HAP-1 (cell line): ENCODE data around the gene CACNB1.

ENCODE experiments used
- DNase-seq, 2 experiments: peaks; one replicate each; pipeline ENCODE4 v3.0.0-alpha.2; 2016 to 2020; ENCODE audit warnings: low spot score in 2 of 2
- H3K27me3 ChIP-seq: fragments of 250-450 bp; sonication (Bioruptor Pico); 2 replicates; pipeline ENCODE4 v1.5.1; 2020; ENCODE audit warnings: low read depth, mild to moderate bottlenecking, moderate library complexity
- H3K36me3 ChIP-seq: fragments of 250-450 bp; sonication (Bioruptor Pico); replicated peaks from 2 replicates; pipeline ENCODE4 v1.5.1; 2020; ENCODE audit warnings: mild to moderate bottlenecking
- H3K4me1 ChIP-seq: fragments of 250-450 bp; sonication (Bioruptor Pico); 2 replicates; pipeline ENCODE4 v1.5.1; 2020; ENCODE audit warnings: mild to moderate bottlenecking
- H3K4me3 ChIP-seq: fragments of 250-450 bp; sonication (Bioruptor Pico); 2 replicates; pipeline ENCODE4 v1.5.1; 2020; ENCODE audit warnings: mild to moderate bottlenecking, moderate library complexity
- H3K9me3 ChIP-seq: fragments of 250-450 bp; sonication (Bioruptor Pico); 2 replicates; pipeline ENCODE4 v1.5.1; 2020; ENCODE audit warnings: mild to moderate bottlenecking, moderate library complexity
- in situ Hi-C: fragments of 300-500 bp; cut with MboI; formaldehyde crosslinking; loops from 3 replicates; pipeline ENCODE4 v1.14.3; 2020; ENCODE audit warnings: low sequenced_read_pairs, inconsistent platforms, mixed read lengths

CACNB1 gene

GRCh38 chr17:39205112-39205526 lies 7.7 kb upstream of the CACNB1 start:
- in situ Hi-C loops, result no loop called here
- Histone ChIP-seq H3K27me3 (peaks cover 8% of the 10 kb centered on the region), H3K4me1 (peaks cover 7% of the 10 kb centered on the region; the same call in 1 of the 2 replicates), H3K9me3 (no peaks in the 10 kb centered on the region), H3K4me3 (no peak overlapping the region), H3K36me3 (peaks cover 50% of the 10 kb centered on the region)
- no peak for DNase-seq

GRCh38 chr17:39204245-39204644 lies 6.8 kb upstream of the CACNB1 start:
- no peak overlapping the region for H3K4me3 ChIP-seq
- in situ Hi-C loops, result loop anchor here (5.0 kb wide), 1 partner anchor 43 kb away; no protein-coding TSS in a partner anchor

GRCh38 chr17:39200957-39201510 lies 3.6 kb upstream of the CACNB1 start:
- Histone ChIP-seq H3K4me3 (peak overlapping the region; percentile 84), H3K9me3 (no peaks in the 10 kb centered on the region), H3K4me1 (peaks cover 19% of the 10 kb centered on the region), H3K27me3 (no peaks in the 10 kb centered on the region), H3K36me3 (peaks cover 50% of the 10 kb centered on the region)
- in situ Hi-C loops, result loop anchor here (5.0 kb wide), 1 partner anchor 46 kb away; no protein-coding TSS in a partner anchor
- DNase-seq, result no peak

More at GRCh38 chr17:39204245-39204644, 6.8 kb upstream of the CACNB1 start:
- Histone ChIP-seq H3K27me3 (no peaks in the 10 kb centered on the region; the same call in 1 of the 2 replicates), H3K4me1 (peaks cover 10% of the 10 kb centered on the region), H3K9me3 (no peaks in the 10 kb centered on the region), H3K36me3 (peaks cover 50% of the 10 kb centered on the region)
- no peak for DNase-seq

DNA sequence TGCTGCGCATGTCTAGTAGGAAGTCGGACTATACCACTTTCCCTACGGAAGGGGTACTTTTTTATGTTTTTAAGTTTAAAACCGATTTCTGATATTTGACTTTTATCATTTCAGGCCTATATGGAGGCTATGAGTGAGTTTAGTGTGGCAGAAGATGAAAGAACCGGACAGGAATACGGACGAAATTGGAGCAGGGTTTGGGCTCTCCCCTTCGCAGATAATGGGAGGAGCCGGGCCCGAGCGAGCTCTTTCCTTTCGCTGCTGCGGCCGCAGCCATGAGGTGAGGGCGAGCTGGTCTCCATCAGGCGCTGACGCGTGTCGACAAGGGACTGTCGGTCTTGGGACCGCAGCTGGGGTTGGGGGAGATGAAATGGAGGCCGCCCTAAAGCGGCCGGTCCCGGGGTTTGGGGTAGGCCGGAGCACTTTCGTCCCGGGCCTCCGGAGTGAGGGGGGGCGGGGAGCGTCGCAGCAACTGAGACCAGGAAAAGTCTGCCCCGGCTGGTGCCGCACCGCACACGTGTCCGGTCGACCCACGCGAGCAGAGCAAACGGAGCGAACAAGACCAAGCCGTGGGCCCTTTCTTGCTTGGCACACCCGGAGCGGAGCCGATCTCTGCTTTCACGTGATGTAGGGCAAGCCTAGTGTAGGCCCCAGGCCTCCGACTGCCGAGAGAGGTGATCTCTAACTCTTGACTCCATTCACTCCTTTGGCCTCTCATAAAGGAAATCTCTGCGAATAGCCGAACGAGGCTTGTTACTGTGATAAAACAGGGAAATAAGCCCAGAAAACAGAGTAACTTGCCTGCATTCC lies 2.8 kb upstream of the CACNB1 start, which contains the start of gene RPL19:
TSS of gene RPL19 (plus strand) at position 214 of the 810 bp plus-strand sequence. CDS start at position 276, 62 bp downstream.
- DNase-seq, result peak; percentile 51 to 82
- H3K36me3 ChIP-seq, result peaks cover 50% of the 10 kb centered on the region
- H3K9me3 ChIP-seq, result no peaks in the 10 kb centered on the region
- peak within 1 kb of the TSS; percentile 84 for H3K4me3 ChIP-seq
- peaks cover 20% of the 10 kb centered on the region for H3K4me1 ChIP-seq
- no peaks in the 10 kb centered on the region for H3K27me3 ChIP-seq
- in situ Hi-C loops, result loop anchor here (5.0 kb wide), 1 partner anchor 47 kb away; no protein-coding TSS in a partner anchor

DNA sequence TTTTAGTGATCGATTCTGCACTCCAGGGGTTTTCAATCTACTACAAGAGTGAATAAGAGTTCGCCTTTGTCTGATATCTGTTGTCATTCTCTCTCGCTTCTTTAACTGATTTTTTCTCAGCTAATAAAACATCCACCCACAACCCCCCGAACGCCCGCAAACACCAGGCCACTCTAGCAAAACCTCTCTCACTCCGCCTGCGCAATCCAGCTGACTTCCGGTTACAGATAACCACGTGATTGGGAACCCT lies 2.3 kb upstream of the CACNB1 start:
- H3K36me3 ChIP-seq, result peaks cover 45% of the 10 kb centered on the region
- in situ Hi-C loops, result loop anchor here (5.0 kb wide), 1 partner anchor 48 kb away; no protein-coding TSS in a partner anchor
- no peaks in the 10 kb centered on the region for H3K9me3 ChIP-seq
- no peaks in the 10 kb centered on the region for H3K27me3 ChIP-seq
- H3K4me1 ChIP-seq, result peaks cover 20% of the 10 kb centered on the region
- DNase-seq, result peak; percentile 89 to 91
- H3K4me3 ChIP-seq, result peak overlapping the region; percentile 84

GRCh38 chr17:39198186-39198566 lies 707 bp upstream of the CACNB1 start:
- H3K36me3 ChIP-seq, result peaks cover 30% of the 10 kb centered on the region
- no peaks in the 10 kb centered on the region for H3K27me3 ChIP-seq
- H3K4me1 ChIP-seq, result peaks cover 20% of the 10 kb centered on the region
- DNase-seq, result no peak
- H3K4me3 ChIP-seq, result peak overlapping the region; percentile 67; the same call in 1 of the 2 replicates
- in situ Hi-C loops, result no loop called here
- H3K9me3 ChIP-seq, result no peaks in the 10 kb centered on the region

DNA sequence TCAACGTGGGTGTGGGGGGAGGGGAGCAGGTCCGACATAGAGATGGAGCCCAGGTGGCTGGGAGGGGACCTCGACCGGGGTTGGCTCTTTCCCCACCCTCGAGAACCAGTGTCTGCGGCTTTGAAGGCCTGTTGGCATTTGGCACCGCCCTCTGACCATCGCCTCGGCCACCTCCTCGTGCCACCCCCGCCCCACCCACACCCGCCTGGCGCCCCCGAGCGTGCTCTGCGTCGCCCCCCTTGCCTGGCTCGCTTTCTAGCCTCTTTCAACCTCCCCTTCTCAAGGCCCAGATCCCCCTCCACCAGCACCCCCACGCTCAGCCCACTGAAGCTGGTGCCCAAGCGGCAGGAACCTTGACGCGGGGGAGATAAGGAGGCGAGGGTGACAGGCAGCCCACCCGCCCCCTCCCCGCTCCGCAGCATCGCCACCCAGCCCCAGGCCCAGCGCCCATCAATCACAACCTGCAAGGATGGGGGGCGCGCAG lies 619 bp downstream of the CACNB1 start:
- peaks cover 18% of the 10 kb centered on the region for H3K4me1 ChIP-seq
- DNase-seq, result peak in 1 of 2 experiments; percentile 46
- in situ Hi-C loops, result no loop called here
- no peaks in the 10 kb centered on the region for H3K9me3 ChIP-seq
- peaks cover 28% of the 10 kb centered on the region for H3K36me3 ChIP-seq
- no peaks in the 10 kb centered on the region for H3K27me3 ChIP-seq
- H3K4me3 ChIP-seq, result peak overlapping the region; percentile 67

DNA sequence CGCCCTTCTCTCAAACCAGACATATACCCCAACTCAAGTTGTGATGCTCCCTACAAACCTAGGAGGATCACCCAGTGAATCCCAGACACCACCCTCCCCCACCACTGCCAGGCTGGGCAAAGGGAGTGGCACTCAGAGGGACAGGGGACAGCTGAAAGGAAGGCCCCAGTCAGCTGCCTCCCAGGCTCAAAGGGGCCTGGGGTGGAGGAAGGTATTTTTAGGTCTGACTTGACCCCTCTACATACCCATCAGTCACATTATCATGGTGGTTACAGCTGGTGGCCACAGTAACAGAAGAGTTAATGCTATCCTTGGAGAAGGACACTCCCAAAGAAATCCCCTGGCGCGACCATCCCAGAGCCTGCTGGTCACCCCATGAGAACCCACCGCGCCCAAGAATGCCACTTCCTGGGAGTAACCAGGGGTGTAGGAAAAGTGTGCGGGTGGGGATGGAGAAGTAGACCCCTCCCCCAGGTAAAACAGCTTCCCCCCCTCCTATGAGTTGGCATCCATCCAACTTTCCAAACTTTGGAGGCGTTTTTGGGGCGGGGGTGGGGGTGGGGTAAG lies 1.1 kb downstream of the CACNB1 start:
- Histone ChIP-seq H3K4me1 (peaks cover 13% of the 10 kb centered on the region), H3K36me3 (peaks cover 25% of the 10 kb centered on the region), H3K9me3 (no peaks in the 10 kb centered on the region), H3K27me3 (no peaks in the 10 kb centered on the region), H3K4me3 (peak overlapping the region; percentile 67)
- in situ Hi-C loops, result no loop called here
- DNase-seq, result no peak

GRCh38 chr17:39195568-39196160 lies 1.8 kb downstream of the CACNB1 start:
- Histone ChIP-seq H3K4me1 (peaks cover 13% of the 10 kb centered on the region), H3K36me3 (peaks cover 23% of the 10 kb centered on the region), H3K9me3 (no peaks in the 10 kb centered on the region), H3K27me3 (no peaks in the 10 kb centered on the region), H3K4me3 (no peak overlapping the region)
- in situ Hi-C loops, result no loop called here
- no peak for DNase-seq

- no peak overlapping the region for H3K4me3 ChIP-seq
- in situ Hi-C loops, result no loop called here
- peaks cover 13% of the 10 kb centered on the region for H3K4me1 ChIP-seq
- no peaks in the 10 kb centered on the region for H3K9me3 ChIP-seq
- no peaks in the 10 kb centered on the region for H3K27me3 ChIP-seq
- no peak for DNase-seq
- peaks cover 25% of the 10 kb centered on the region for H3K36me3 ChIP-seq
These were observed 2.4 kb downstream of the CACNB1 start for GRCh38 chr17:39194985-39195524.

- DNase-seq, result peak in 1 of 2 experiments; percentile 62
These were observed 3.1 kb downstream of the CACNB1 start for GRCh38 chr17:39194089-39194984.

GRCh38 chr17:39193346-39193745 lies 4.1 kb downstream of the CACNB1 start:
- DNase-seq, result no peak
- Histone ChIP-seq H3K27me3 (no peaks in the 10 kb centered on the region), H3K9me3 (no peaks in the 10 kb centered on the region), H3K36me3 (peaks cover 38% of the 10 kb centered on the region), H3K4me1 (peaks cover 9% of the 10 kb centered on the region), H3K4me3 (no peak overlapping the region)
- in situ Hi-C loops, result no loop called here

More at GRCh38 chr17:39194089-39194984, 3.1 kb downstream of the CACNB1 start:
- H3K36me3 ChIP-seq, result peaks cover 30% of the 10 kb centered on the region
- H3K4me1 ChIP-seq, result peaks cover 11% of the 10 kb centered on the region
- no peaks in the 10 kb centered on the region for H3K27me3 ChIP-seq
- H3K4me3 ChIP-seq, result no peak overlapping the region
- in situ Hi-C loops, result no loop called here
- H3K9me3 ChIP-seq, result no peaks in the 10 kb centered on the region
